HuH-7 (cell line): ENCODE measurements around the gene ERLEC1.
A peak's percentile ranks its signal among the peaks of the same experiment; 100 is the strongest.
"Not testable (repeated sequence)": the region's sequence is repeated elsewhere in the genome, so short reads cannot be mapped to it uniquely, and the experiment has no call there.

Experiments
- DNase-seq: peaks from one replicate; pipeline ENCODE4 v3.0.0; 2011; ENCODE audit warnings: low spot score

Gene ERLEC1

GRCh38 chr2:53786705-53787613, at the start of gene ERLEC1, which contains the start of gene ASB3:
Gene ERLEC1, plus strand, starts transcription at chr2:53787044. Its CDS starts 167 bp downstream, at chr2:53787211.
Gene ASB3, minus strand, starts transcription at chr2:53786953. Its CDS starts 21,381 bp downstream, at chr2:53765572.
- DNase-seq: peak; percentile 90

DNA sequence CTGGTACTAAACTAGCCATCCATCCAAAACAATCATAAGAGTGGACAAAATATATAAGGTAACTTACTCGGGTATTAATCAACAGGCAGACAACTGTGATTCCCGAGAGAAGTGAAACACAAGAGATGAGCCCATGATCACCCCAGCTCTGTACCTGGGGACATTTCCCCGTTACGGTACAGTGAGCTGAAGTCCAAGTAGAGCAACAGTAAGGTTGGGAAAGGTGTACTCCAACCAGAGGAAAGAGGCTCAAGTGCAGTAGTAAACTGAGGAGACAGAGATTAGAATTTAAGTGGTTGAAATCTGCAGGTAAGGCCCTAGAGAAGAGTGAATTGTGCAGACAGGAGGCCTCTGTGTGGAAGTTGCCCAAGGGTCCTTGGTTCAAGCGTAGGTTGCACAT, 49.8 kb upstream of the ERLEC1 start:
- DNase-seq: no peak

DNA sequence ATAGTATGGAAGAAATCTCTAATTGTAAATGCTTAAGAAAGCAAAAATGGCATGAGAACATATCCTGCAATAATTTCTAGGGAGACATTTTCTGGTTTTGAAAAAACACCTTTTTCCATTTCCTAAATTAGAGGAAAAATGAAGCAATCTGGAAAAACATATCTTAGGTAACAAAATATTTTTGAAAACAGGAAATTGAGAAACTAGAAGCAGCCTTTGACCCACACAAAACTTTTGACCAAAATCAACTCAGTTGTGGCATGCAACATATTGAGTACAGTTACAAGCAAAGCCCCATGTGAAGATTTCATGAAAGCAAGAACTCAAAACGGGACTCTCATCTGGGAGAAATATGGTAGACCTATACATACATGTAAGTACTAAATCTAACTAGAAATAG, 47.8 kb upstream of the ERLEC1 start:
- DNase-seq: no peak

DNA sequence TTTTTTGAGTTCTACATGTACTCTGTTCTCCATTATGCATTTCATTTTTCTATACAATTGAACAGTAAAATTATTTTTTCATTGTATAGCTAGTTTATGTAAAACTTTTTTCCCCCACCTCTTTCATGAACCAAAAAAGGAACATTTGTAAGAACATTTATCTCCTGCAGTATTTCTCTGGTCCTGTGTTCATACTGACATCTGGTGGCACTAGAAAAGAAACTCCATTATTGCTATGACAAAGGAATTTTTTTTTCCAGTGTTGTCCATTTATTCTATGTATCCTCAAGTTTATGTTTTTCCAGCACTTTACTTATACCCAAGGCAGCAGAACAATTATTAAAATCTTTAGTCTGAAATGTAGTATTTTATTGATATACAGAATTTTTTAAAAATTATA, 46.7 kb upstream of the ERLEC1 start:
- peak; percentile 10 for DNase-seq

DNA sequence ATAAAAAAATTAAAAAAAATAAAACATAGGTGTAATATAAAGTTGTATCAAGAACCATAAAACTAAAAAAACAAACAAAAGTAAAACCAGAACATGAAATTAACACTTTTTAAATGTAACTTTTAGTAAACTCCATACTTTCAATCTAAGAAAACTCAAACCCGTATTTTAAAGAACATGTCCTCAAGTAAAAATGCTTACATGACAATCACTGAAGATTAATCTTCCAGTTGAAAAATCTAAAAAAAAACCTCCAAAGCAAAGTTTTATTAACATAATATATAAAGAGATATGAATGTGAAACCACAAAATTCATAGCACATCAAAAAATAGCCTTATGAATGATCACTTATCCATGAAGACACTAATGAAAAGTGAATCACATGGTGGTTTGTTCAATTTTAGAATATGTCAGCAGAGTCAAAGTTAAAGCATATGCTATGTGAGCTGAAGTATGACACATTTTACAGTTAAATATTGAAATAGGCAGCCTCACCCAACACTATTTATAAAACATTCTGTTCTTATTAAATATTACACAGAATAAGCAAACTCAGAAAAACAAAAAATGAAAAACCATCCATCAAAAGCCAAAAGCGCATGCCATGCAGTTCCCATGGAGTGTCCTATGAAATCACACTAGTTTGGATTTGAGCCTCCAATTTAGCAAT, 42.3 kb upstream of the ERLEC1 start:
- no peak for DNase-seq

- DNase-seq: no peak
These were observed 36.6 kb upstream of the ERLEC1 start for GRCh38 chr2:53750041-53750768.

- no peak for DNase-seq
These were observed 35.1 kb upstream of the ERLEC1 start for GRCh38 chr2:53751728-53752127.

GRCh38 chr2:53752385-53752784, 34.5 kb upstream of the ERLEC1 start:
- no peak for DNase-seq

GRCh38 chr2:53753041-53753440, 33.8 kb upstream of the ERLEC1 start:
- DNase-seq: no peak

- DNase-seq: no peak
These were observed 31.7 kb upstream of the ERLEC1 start for GRCh38 chr2:53755121-53755520.

DNA sequence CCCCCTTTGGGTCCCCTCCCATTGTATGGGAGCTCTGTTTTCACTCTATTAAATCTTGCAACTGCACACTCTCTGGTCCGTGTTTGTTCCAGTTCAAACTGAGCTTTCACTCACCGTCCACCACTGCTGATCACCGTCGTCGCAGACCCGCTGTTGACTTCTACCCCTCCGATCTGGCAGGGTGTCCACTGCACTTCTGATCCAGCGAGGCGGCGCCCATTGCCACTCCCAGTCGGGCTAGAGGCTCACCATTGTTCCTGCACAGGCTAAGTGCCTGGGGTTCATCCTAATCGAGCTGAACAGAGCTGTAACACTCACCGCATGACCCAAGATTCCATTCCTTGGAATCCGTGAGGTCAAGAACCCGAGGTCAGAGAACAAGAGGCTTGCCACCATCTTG, 30.2 kb upstream of the ERLEC1 start:
- DNase-seq: no peak

DNA sequence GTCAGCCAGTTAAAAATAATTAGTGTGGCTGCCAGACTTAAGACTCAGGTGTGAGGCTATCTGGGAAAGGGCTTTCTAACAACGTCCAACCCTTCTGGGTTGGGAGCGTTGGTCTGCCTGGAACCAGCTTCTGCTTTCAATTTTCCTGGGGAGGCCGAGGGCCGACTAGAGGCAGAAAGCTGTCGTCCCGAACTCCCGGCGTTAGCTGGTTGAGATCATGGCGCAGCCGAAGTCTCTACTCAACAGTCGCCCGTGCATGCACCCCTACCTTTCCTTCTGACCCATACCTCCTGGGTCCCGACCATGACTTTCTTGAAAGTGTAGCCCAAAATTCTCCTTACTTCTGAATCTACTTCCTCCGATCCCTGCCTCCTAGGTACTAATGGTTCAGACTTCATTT, 29.6 kb upstream of the ERLEC1 start:
- not testable (repeated sequence) for DNase-seq

- DNase-seq: no peak
These were observed 21.1 kb upstream of the ERLEC1 start for GRCh38 chr2:53765767-53766166.

DNA sequence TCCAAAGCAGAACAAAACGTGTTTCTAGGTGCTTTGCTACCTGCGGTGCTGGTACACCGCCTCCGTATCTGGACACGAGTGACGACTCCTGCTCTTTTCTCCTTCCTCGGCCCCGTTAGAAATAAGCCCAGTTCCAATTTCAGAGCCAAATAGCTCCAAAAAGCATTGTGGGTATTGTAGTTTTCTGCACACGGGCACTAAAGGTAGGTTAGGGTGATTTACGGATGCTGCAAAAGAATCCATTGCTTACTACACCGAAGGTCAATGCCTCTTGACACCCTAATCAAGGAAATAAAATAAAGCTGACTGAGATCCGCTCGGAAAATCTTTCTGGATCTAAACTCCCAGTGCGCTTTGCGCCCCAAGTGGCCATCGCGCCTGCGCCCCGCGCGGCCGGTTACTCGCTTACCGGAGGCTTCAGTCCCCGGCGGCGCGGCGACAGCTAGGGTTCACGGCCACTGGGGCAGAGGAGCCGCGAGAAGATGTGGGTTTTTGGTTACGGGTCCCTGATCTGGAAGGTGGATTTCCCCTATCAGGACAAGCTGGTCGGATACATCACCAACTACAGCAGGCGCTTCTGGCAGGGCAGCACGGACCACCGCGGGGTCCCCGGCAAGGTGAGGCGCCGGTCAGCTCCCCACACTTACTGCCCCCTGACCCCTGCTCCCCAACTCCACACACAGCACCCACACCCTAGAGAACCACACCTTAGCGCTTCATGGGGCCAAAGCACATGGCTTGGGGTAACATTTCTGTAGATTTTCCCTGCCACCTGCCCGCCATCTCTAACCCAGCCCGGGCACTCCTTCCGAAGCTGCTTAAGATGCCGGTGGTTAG, 19.2 kb upstream of the ERLEC1 start, which contains the start of gene CHAC2:
TSS of gene CHAC2 (plus strand) at position 400 of the 837 bp plus-strand sequence. CDS start at position 483, 83 bp downstream.
- DNase-seq: peak; percentile 79

GRCh38 chr2:53768242-53768542, 18.7 kb upstream of the ERLEC1 start:
- DNase-seq: no peak

DNA sequence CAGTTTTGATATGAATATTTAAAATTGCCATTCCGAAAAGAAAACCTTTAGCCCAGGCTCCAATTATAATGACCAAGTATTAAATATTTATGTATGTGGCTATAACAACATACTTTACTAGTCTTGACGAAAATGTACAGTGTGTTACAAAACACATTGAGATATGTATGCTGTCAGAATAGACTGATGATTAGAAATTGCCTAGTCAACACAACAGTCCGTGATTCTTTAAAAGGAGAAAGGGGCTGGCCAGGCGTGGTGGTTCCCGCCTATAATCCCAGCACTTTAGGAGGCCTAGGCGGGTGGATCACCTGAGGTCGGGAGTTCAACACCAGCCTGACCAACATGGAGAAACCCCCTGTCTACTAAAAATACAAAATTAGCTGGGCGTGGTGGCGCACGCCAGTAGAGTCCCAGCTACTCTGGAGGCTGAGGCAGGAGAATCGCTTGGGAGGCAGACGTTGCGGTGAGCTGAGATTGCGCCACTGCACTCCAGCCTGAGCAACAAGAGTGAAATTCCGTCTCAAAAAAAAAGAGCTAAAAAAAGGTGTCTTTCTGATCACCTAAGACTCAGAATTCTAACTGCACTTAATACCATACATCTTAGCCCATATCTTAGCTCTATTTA, 17.4 kb upstream of the ERLEC1 start:
- DNase-seq: no peak

DNA sequence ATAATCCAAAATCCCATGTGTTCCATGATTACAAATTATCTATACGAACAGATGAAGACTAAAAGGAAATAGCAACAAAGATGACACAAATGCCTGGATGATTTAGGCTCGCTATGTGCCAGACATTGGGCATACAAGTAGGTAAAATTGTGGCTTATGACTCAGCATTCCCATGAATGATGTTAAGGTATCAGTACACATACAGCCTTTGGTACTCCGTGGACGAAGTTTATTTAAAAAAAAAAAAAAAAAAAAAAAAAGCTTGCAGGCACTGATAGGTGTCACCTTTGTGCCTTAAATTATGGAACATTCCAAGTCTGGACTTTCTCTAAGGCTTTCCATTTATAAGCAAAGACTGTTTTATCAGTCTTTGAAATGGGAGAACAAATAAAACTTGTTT, 16.6 kb upstream of the ERLEC1 start:
- no peak for DNase-seq

- DNase-seq: no peak
These were observed 9.7 kb upstream of the ERLEC1 start for GRCh38 chr2:53777134-53777533.

GRCh38 chr2:53778536-53779162, 8.2 kb upstream of the ERLEC1 start:
- DNase-seq: no peak

DNA sequence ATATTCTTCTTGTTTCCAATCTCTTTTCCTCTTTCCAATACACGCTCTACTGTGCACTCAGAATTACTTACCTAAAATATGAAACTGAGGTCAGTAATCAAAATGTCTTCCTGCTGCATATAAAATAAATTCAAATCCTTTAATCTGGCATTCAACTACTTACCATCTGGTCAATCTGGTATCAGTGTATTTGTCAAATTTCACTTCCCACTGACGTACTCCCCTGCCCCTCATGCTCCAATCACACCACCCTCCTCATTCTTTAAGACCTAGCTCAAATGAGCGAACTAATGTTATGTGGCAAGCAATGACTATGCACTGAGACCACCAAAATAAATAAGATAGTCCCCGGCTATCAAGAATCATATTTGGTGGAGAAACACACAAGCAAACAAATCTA, 6.8 kb upstream of the ERLEC1 start:
- no peak for DNase-seq

DNA sequence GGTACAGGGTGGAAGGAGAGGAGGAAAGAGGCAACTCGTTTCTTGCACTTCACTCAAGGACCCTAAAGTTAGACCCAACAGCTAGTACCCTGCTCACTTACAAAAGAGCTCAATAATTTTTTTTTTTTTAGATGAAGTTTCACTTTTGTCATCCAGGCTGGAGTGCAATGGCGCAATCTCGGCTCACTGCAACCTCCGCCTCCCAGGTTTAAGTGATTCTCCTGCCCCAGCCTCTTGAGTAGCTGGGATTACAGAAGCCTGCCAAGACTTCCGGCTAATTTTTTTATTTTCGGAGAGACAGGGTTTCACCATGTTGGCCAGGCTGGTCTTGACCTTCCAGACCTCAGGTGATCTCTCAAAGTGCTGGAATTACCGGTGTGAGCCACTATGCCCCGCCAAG, 4.2 kb upstream of the ERLEC1 start:
- DNase-seq: no peak
